COLO829 (cell line): ENCODE data around the gene DAGLA.

Experiments used
- DNase-seq: peaks from one replicate; pipeline ENCODE4 v3.0.0; 2012; ENCODE audit warnings: low spot score

The DAGLA gene

GRCh38 chr11:61746442-61747191, 66.4 kb downstream of the DAGLA start:
- DNase-seq: no peak

GRCh38 chr11:61747192-61747966, 67.2 kb downstream of the DAGLA start:
- peak; percentile 69 for DNase-seq

GRCh38 chr11:61747967-61748285, 67.7 kb downstream of the DAGLA start:
- DNase-seq: no peak

- DNase-seq: peak; percentile 75
Measured at GRCh38 chr11:61749591-61750217, 69.5 kb downstream of the DAGLA start.

- DNase-seq: no peak
Measured at GRCh38 chr11:61750631-61751273, 70.6 kb downstream of the DAGLA start.

- no peak for DNase-seq
Measured at GRCh38 chr11:61751384-61751783, 71.2 kb downstream of the DAGLA start.

- DNase-seq: no peak
Measured at GRCh38 chr11:61752117-61752924, 72.1 kb downstream of the DAGLA start, which contains the start of gene MYRF. MYRF (plus strand) TSS chr11:61752636; CDS start chr11:61752745, 109 bp downstream.

GRCh38 chr11:61752925-61753521, 72.8 kb downstream of the DAGLA start:
- no peak for DNase-seq

GRCh38 chr11:61753672-61754071, 73.5 kb downstream of the DAGLA start:
- no peak for DNase-seq

GRCh38 chr11:61754534-61755482, 74.6 kb downstream of the DAGLA start:
- no peak for DNase-seq

- DNase-seq: no peak
Measured at GRCh38 chr11:61756147-61756451, 75.9 kb downstream of the DAGLA start.

- no peak for DNase-seq
Measured at GRCh38 chr11:61756452-61757212, 76.4 kb downstream of the DAGLA start.

GRCh38 chr11:61757213-61757862, 77.1 kb downstream of the DAGLA start:
- DNase-seq: no peak

- DNase-seq: no peak
Measured at GRCh38 chr11:61760946-61761345, 80.8 kb downstream of the DAGLA start.

- no peak for DNase-seq
Measured at GRCh38 chr11:61761440-61762222, 81.4 kb downstream of the DAGLA start.

- DNase-seq: no peak
Measured at GRCh38 chr11:61762223-61762615, 82.0 kb downstream of the DAGLA start.

- DNase-seq: no peak
Measured at GRCh38 chr11:61762798-61763197, 82.6 kb downstream of the DAGLA start.

GRCh38 chr11:61763930-61764605, 83.9 kb downstream of the DAGLA start:
- no peak for DNase-seq
